Measurements from ENCODE around the gene RBM8A. TPM values are rescaled to one million over a fixed set of nuclear protein-coding genes. Genes with fewer than 3 reads are reported as not detected.

RBM8A gene
- total RNA-seq, 1 donor from 2014 or later, result 178 TPM

GRCh38 chr1:145956781-145957442 lies 29.6 kb upstream of the RBM8A start:
- H3K4me1 Mint-ChIP-seq, result peaks cover 61% of the 10 kb centered on the region
- peak overlapping the region; percentile 96 for H3K4me3 Mint-ChIP-seq
- DNase-seq (no peak), ATAC-seq (ENCODE audit: low read depth) (no peak)
- TF ChIP-seq CTCF (IDR thresholded peaks at IDR 0.05), result no peak
- CTCF ChIA-PET, result interaction anchor here (1.3 to 2.6 kb wide), 5 partner anchors 7 to 111 kb away, joined by 3 to 23 read pairs (median 7); partner anchors contain the start of genes NUDT17 and RBM8A
- no peaks in the 10 kb centered on the region for H3K9me3 Mint-ChIP-seq
- peaks cover 15% of the 10 kb centered on the region for H3K36me3 Mint-ChIP-seq (ENCODE audit: low read depth)
- intact Hi-C loops (cut with micrococcal nuclease), result loop anchor here (1.0 kb wide), 1 partner anchor 25 kb away; no protein-coding TSS in a partner anchor
- H3K27me3 Mint-ChIP-seq, result no peaks in the 10 kb centered on the region
- H3K27ac Mint-ChIP-seq, result peak overlapping the region; percentile 94
- POLR2A ChIA-PET, result interaction anchor here (0.6 to 4.7 kb wide), 13 partner anchors 8 to 133 kb away, joined by 3 to 88 read pairs (median 11); partner anchors contain the start of genes ANKRD34A, NUDT17, PEX11B and PIAS3

- peak overlapping the region; percentile 96 for H3K4me3 Mint-ChIP-seq
- H3K27ac Mint-ChIP-seq, result no peak overlapping the region
- ChIA-PET CTCF (no interaction called here), POLR2A (interaction anchor here (0.6 to 4.7 kb wide), 7 partner anchors 8 to 132 kb away, joined by 3 to 88 read pairs (median 11); partner anchors contain the start of genes ANKRD34A, NUDT17, PEX11B and POLR3C)
- DNase-seq, result no peak
- no peaks in the 10 kb centered on the region for H3K27me3 Mint-ChIP-seq
- peaks cover 57% of the 10 kb centered on the region for H3K4me1 Mint-ChIP-seq
- peaks cover 16% of the 10 kb centered on the region for H3K36me3 Mint-ChIP-seq (ENCODE audit: low read depth)
- H3K9me3 Mint-ChIP-seq, result no peaks in the 10 kb centered on the region
- intact Hi-C loops (cut with micrococcal nuclease), result no loop called here
- ATAC-seq (ENCODE audit: low read depth), result no peak
- no peak for TF ChIP-seq CTCF (IDR thresholded peaks at IDR 0.05)
These were observed 29.1 kb upstream of the RBM8A start for GRCh38 chr1:145956361-145956760.

- ChIA-PET CTCF (interaction anchor here (1.0 kb wide), 1 partner anchor 10 kb away, joined by 3 read pairs; no protein-coding TSS in a partner anchor), POLR2A (interaction anchor here (0.9 to 4.7 kb wide), 6 partner anchors 9 to 96 kb away, joined by 3 to 41 read pairs (median 8); partner anchors contain the start of genes ANKRD34A, PEX11B, POLR3GL and RBM8A)
- Mint-ChIP-seq H3K36me3 (ENCODE audit: low read depth) (peaks cover 16% of the 10 kb centered on the region), H3K27ac (no peak overlapping the region), H3K4me1 (peaks cover 53% of the 10 kb centered on the region), H3K27me3 (no peaks in the 10 kb centered on the region), H3K9me3 (no peaks in the 10 kb centered on the region), H3K4me3 (no peak overlapping the region)
- DNase-seq (no peak), ATAC-seq (ENCODE audit: low read depth) (no peak)
- intact Hi-C loops (cut with micrococcal nuclease), result no loop called here
- TF ChIP-seq CTCF (IDR thresholded peaks at IDR 0.05), result no peak
These were observed 28.2 kb upstream of the RBM8A start for GRCh38 chr1:145955436-145955835.

- H3K9me3 Mint-ChIP-seq, result no peaks in the 10 kb centered on the region
- ChIA-PET CTCF (no interaction called here), POLR2A (interaction anchor here (0.6 to 1.9 kb wide), 3 partner anchors 10 to 98 kb away, joined by 3 to 10 read pairs (median 4); partner anchors contain the start of genes ANKRD34A, POLR3GL and RBM8A)
- TF ChIP-seq CTCF (IDR thresholded peaks at IDR 0.05), result no peak
- H3K27me3 Mint-ChIP-seq, result no peaks in the 10 kb centered on the region
- H3K36me3 Mint-ChIP-seq (ENCODE audit: low read depth), result peaks cover 25% of the 10 kb centered on the region
- peaks cover 40% of the 10 kb centered on the region for H3K4me1 Mint-ChIP-seq
- ATAC-seq (ENCODE audit: low read depth), result no peak
- DNase-seq, result no peak
- intact Hi-C loops (cut with micrococcal nuclease), result no loop called here
- H3K27ac Mint-ChIP-seq, result no peak overlapping the region
- H3K4me3 Mint-ChIP-seq, result no peak overlapping the region
These were observed 26.6 kb upstream of the RBM8A start for GRCh38 chr1:145953861-145954260.

GRCh38 chr1:145952903-145953302 lies 25.6 kb upstream of the RBM8A start:
- peaks cover 25% of the 10 kb centered on the region for H3K36me3 Mint-ChIP-seq (ENCODE audit: low read depth)
- peaks cover 31% of the 10 kb centered on the region for H3K4me1 Mint-ChIP-seq
- intact Hi-C loops (cut with micrococcal nuclease), result no loop called here
- no peak for TF ChIP-seq CTCF (IDR thresholded peaks at IDR 0.05)
- POLR2A ChIA-PET, result interaction anchor here (0.6 kb wide), 1 partner anchor 8 kb away, joined by 3 read pairs; no protein-coding TSS in a partner anchor
- no peak overlapping the region for H3K27ac Mint-ChIP-seq
- ATAC-seq (ENCODE audit: low read depth) (no peak), DNase-seq (no peak)
- H3K27me3 Mint-ChIP-seq, result no peaks in the 10 kb centered on the region
- H3K4me3 Mint-ChIP-seq, result no peak overlapping the region
- H3K9me3 Mint-ChIP-seq, result no peaks in the 10 kb centered on the region
- CTCF ChIA-PET, result no interaction called here

Measured in activated B cell treated with CpG ODN at 0.5 μM for 24 hours (primary cell).